Measurements from ENCODE around the gene PACS1. TPM values are rescaled to one million over a fixed set of nuclear protein-coding genes. Genes with fewer than 3 reads are reported as not detected.
A peak's percentile ranks its signal among the peaks of the same experiment; 100 is the strongest.

Gene PACS1
- total RNA-seq, 4 donors from 2014 or later, result 32.0 to 62.7 (median 51.8) TPM

GRCh38 chr11:66070604-66071380, 720 bp downstream of the PACS1 start:
- peak in 1 of 2 donors; percentile 47 for DNase-seq (ENCODE audit: low spot score in 2 of 2)
- Histone ChIP-seq H3K27ac (peak overlapping the region; percentile 85 to 97 (median 88)), H3K9me3 (no peaks in the 10 kb centered on the region), H3K36me3 (peaks cover 3 to 52% (median 9%) of the 10 kb centered on the region in 3 donors), H3K27me3 (no peaks in the 10 kb centered on the region), H3K4me1 (peaks cover 0 to 43% (median 19%) of the 10 kb centered on the region in 4 donors), H3K4me3 (peak overlapping the region; percentile 75 to 96 (median 87))
- TF ChIP-seq EP300 (IDR thresholded peaks at IDR 0.05) (no peak), POLR2A (IDR thresholded peaks at IDR 0.05) (no peak)
- TF ChIP-seq, protein P1, sequence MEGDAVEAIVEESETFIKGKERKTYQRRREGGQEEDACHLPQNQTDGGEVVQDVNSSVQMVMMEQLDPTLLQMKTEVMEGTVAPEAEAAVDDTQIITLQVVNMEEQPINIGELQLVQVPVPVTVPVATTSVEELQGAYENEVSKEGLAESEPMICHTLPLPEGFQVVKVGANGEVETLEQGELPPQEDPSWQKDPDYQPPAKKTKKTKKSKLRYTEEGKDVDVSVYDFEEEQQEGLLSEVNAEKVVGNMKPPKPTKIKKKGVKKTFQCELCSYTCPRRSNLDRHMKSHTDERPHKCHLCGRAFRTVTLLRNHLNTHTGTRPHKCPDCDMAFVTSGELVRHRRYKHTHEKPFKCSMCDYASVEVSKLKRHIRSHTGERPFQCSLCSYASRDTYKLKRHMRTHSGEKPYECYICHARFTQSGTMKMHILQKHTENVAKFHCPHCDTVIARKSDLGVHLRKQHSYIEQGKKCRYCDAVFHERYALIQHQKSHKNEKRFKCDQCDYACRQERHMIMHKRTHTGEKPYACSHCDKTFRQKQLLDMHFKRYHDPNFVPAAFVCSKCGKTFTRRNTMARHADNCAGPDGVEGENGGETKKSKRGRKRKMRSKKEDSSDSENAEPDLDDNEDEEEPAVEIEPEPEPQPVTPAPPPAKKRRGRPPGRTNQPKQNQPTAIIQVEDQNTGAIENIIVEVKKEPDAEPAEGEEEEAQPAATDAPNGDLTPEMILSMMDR (IDR thresholded peaks at IDR 0.05), result no peak
- WGBS, 2 donors, result 1 to 4% methylated on average over 14 to 38 of the region's 60 CpGs

GRCh38 chr11:66071381-66071801, 1.3 kb downstream of the PACS1 start:
- H3K27ac ChIP-seq, result peak overlapping the region; percentile 85 to 97 (median 88)
- WGBS, 2 donors, result 23 to 37% methylated on average over 2 of the region's 2 CpGs
- peaks cover 0 to 43% (median 19%) of the 10 kb centered on the region in 4 donors for H3K4me1 ChIP-seq
- H3K36me3 ChIP-seq, result peaks cover 3 to 47% (median 8%) of the 10 kb centered on the region in 3 donors
- peak overlapping the region; percentile 75 to 96 (median 87) for H3K4me3 ChIP-seq
- H3K27me3 ChIP-seq, result no peaks in the 10 kb centered on the region
- DNase-seq (ENCODE audit: low spot score in 2 of 2), result no peak
- TF ChIP-seq POLR2A (IDR thresholded peaks at IDR 0.05) (no peak), EP300 (IDR thresholded peaks at IDR 0.05) (no peak)
- TF ChIP-seq, protein P1 (IDR thresholded peaks at IDR 0.05), result no peak
- no peaks in the 10 kb centered on the region for H3K9me3 ChIP-seq

- no peak for DNase-seq (ENCODE audit: low spot score in 2 of 2)
- Histone ChIP-seq H3K27me3 (no peaks in the 10 kb centered on the region), H3K9me3 (no peaks in the 10 kb centered on the region), H3K27ac (peak overlapping the region in 3 of 4 donors; percentile 85 to 97 (median 89)), H3K4me1 (peaks cover 0 to 43% (median 19%) of the 10 kb centered on the region in 4 donors), H3K4me3 (peak overlapping the region in 1 of 4 donors; percentile 96), H3K36me3 (peaks cover 0 to 47% (median 2%) of the 10 kb centered on the region in 3 donors)
- TF ChIP-seq POLR2A (IDR thresholded peaks at IDR 0.05), result no peak
- TF ChIP-seq, protein P1 (IDR thresholded peaks at IDR 0.05), result no peak
- no peak for TF ChIP-seq EP300 (IDR thresholded peaks at IDR 0.05)
- 81 to 84% methylated on average over 3 of the region's 3 CpGs for WGBS, 2 donors
These were observed 2.0 kb downstream of the PACS1 start for GRCh38 chr11:66072081-66072480.

- peak overlapping the region in 1 of 4 donors; percentile 89 for H3K27ac ChIP-seq
- WGBS, 2 donors, result 73 to 74% methylated on average over 8 of the region's 8 CpGs
These were observed 2.4 kb downstream of the PACS1 start for GRCh38 chr11:66072518-66072917.

More at GRCh38 chr11:66072518-66072917, 2.4 kb downstream of the PACS1 start:
- H3K4me3 ChIP-seq, result no peak overlapping the region
- peaks cover 0 to 43% (median 19%) of the 10 kb centered on the region in 4 donors for H3K4me1 ChIP-seq
- TF ChIP-seq, protein P1 (IDR thresholded peaks at IDR 0.05), result no peak
- TF ChIP-seq POLR2A (IDR thresholded peaks at IDR 0.05) (no peak), EP300 (IDR thresholded peaks at IDR 0.05) (no peak)
- H3K36me3 ChIP-seq, result peaks cover 0 to 46% (median 0%) of the 10 kb centered on the region in 3 donors
- H3K9me3 ChIP-seq, result no peaks in the 10 kb centered on the region
- DNase-seq (ENCODE audit: low spot score in 2 of 2), result no peak
- no peaks in the 10 kb centered on the region for H3K27me3 ChIP-seq
